IPS-15b (cell line): ENCODE data around the gene DSTN.

Experiments used
- H3K27me3 ChIP-seq: one replicate; pipeline ENCODE4 v1.6.1; 2013; ENCODE audit warnings: low read length; ENCODE audit not compliant: control insufficient read depth, insufficient read depth
- H3K36me3 ChIP-seq: one replicate; pipeline ENCODE4 v1.6.1; 2013; ENCODE audit warnings: low read length; ENCODE audit not compliant: control insufficient read depth, insufficient read depth
- H3K4me1 ChIP-seq: one replicate; pipeline ENCODE4 v1.6.1; 2013; ENCODE audit warnings: mild to moderate bottlenecking, low read length; ENCODE audit not compliant: control insufficient read depth, insufficient read depth
- H3K4me3 ChIP-seq: one replicate; pipeline ENCODE4 v1.5.1; 2013; ENCODE audit warnings: low read depth, low read length
- H3K9ac ChIP-seq: one replicate; pipeline ENCODE4 v1.6.1; 2013; ENCODE audit warnings: low read depth, mild to moderate bottlenecking, low read length
- H3K9me3 ChIP-seq: one replicate; pipeline ENCODE4 v1.6.1; 2013; ENCODE audit warnings: mild to moderate bottlenecking, low read length; ENCODE audit not compliant: control insufficient read depth, insufficient read depth

The DSTN gene

DNA sequence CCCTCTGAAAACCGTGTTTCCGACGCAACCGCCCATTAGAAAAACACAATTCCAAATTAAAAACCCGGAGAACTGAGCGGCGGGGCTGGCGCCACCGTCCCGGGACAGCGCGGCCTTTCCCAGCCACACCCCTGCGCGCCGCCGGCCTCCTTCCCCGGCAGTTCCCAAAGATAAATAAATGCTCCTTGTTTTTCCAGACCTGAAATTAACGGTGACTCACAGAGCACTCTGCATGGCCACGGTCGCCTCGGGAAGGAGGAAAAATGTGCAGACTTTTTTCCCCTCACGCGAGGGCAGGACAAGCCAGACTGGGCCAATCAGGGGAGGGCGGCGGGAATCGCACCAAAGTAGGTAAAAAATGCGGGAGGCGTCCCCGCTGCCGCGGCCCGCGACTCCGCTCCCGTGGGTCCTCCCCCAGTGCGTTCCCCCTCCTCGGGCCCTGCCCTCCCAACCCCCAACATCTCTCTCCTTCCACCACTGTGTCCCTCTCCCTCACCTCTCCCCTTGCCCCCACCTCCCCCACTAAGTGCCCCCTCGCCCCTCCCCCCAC lies 828 bp upstream of the DSTN start:
- H3K4me1 ChIP-seq: peaks cover 24% of the 10 kb centered on the region

DNA sequence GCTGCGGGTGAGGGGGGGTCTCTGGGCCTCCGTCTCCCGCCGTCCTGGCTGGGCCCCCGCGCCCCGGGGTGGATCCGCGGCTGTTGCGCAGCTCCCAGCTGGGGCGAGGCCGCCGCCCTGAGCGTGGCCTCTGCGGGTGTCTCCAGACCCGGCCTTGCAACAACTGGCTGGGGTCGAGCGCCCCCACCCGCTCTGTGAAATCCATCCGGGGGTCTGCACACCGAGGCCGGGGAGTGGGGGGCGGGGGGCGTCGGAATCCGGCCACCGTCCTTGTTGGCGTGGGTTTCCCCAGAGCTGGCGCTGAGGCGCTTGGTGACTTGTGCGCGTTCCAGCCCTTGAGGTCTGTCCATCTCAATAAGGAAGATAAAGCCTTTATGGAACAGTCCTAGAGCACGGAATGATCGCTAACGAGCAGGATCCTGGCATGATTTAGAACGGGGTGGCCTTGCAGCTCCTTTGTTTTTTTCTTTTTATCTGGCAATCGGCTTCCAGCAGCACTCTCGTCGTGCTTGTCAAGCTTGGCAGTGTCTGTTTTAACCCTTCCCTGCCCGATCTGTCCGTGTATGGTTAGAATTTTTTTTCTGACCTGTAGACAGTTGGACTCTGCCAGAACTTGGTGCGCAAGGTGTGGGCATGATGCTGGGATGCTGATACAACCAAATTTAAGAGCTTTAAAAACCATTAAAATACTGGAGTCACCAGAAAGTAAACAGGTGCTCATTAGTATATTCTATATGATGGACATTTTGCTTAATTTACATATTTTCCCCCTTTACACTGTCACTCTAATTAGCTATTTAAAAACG lies 675 bp downstream of the DSTN start:
- H3K9me3 ChIP-seq: no peaks in the 10 kb centered on the region
- peak overlapping the region; percentile 67 for H3K9ac ChIP-seq
- peaks cover 28% of the 10 kb centered on the region for H3K4me1 ChIP-seq
- no peaks in the 10 kb centered on the region for H3K36me3 ChIP-seq
- no peaks in the 10 kb centered on the region for H3K27me3 ChIP-seq
- H3K4me3 ChIP-seq: peak overlapping the region; percentile 84

More for the DNA sequence above, 828 bp upstream of the DSTN start:
- Histone ChIP-seq H3K36me3 (no peaks in the 10 kb centered on the region), H3K9ac (peak overlapping the region; percentile 84), H3K27me3 (no peaks in the 10 kb centered on the region), H3K4me3 (peak overlapping the region; percentile 84), H3K9me3 (no peaks in the 10 kb centered on the region)

DNA sequence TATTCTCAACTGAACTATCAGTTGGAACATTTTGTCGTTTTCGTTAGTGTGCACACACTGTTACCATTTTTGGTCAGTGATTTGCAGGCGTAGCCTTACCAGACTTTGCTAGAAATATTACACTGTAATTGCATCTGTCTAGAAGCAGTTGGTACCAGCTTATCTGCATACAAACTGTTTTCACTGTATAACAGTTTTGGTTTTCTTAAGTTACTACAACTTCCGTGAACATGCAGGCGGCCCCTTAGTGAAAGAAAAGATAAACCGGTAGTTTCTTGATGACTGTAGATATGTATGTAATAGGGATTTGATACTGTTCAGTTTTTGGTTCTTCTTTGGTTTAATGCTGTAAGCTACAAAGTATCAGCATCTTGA lies 1.3 kb downstream of the DSTN start:
- H3K4me3 ChIP-seq: peak overlapping the region; percentile 84
- no peaks in the 10 kb centered on the region for H3K27me3 ChIP-seq
- no peaks in the 10 kb centered on the region for H3K36me3 ChIP-seq
- no peak overlapping the region for H3K9ac ChIP-seq
- peaks cover 28% of the 10 kb centered on the region for H3K4me1 ChIP-seq
- H3K9me3 ChIP-seq: no peaks in the 10 kb centered on the region

DNA sequence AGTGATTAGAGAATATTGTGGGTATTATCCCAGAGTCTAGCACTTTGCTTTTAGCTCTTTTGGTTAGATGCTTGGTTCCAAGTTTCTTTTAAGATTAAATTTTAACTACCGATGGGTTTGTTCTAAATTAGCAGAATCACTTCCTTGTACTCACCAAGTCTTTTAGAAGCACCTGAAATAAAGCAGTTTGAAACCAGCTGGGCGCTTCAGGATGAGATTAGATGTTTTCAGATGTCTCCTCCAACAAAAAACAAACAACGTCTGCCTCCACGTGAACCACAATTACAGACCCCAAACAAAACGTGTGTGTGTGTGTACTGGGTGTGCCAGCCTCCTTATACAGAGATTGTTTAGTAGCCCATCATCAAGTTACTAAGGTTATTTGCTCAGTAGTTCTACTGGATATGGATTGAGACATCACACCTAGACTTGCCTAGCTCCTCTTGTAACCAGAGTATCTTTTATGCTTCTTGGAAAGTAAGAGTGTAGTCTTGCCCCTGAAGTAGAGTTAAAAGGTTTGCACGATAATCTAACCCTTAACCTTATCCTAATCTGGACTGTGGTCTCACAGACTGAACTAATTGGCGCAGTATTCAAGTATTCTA lies 2.3 kb downstream of the DSTN start:
- peaks cover 28% of the 10 kb centered on the region for H3K4me1 ChIP-seq
- H3K27me3 ChIP-seq: no peaks in the 10 kb centered on the region
- peak overlapping the region; percentile 23 for H3K4me3 ChIP-seq
- no peaks in the 10 kb centered on the region for H3K36me3 ChIP-seq
- H3K9ac ChIP-seq: peak overlapping the region; percentile 50
- H3K9me3 ChIP-seq: no peaks in the 10 kb centered on the region

DNA sequence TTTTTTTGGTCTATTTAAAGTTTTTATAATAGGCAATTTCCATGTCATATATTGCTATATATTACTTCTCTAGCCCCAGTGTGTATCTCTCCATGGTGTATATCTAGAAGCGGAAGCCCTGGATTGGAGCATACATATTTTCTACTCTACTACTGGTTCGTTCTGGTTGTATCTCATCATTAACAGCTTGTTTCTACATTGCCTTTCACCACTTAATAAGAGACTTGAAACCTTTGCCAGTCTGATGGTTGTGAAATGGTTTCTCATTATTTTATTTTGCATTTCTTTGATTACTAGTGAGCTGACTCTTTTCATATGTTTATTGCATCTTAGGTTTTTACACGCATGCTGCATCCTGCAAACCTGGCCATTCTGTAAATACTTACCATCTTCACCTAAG lies 3.6 kb downstream of the DSTN start:
- H3K4me1 ChIP-seq: peaks cover 22% of the 10 kb centered on the region
- no peak overlapping the region for H3K9ac ChIP-seq
- no peaks in the 10 kb centered on the region for H3K36me3 ChIP-seq
- H3K27me3 ChIP-seq: no peaks in the 10 kb centered on the region
- no peaks in the 10 kb centered on the region for H3K9me3 ChIP-seq
- H3K4me3 ChIP-seq: no peak overlapping the region

DNA sequence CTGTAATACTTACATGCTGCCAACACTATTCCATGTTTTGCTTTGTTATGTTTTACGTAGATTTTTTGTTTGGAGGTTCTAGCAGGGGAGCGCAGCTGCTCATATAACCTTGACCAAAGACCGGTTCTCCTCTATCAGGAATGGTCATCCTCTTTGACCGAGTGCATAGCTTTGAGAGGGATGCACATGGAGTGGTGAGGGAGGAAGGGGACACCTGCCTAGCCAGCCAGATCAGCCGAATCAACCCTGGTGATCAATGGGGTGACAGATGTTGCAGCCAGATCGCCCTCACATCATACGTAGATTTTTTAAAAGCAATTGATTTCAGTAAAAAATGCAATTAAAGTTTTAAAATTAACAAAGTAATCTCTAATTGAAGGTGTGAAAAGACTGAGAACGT lies 6.3 kb downstream of the DSTN start:
- H3K9ac ChIP-seq: no peak overlapping the region
- H3K27me3 ChIP-seq: no peaks in the 10 kb centered on the region
- H3K4me3 ChIP-seq: no peak overlapping the region
- no peaks in the 10 kb centered on the region for H3K9me3 ChIP-seq
- peaks cover 24% of the 10 kb centered on the region for H3K4me1 ChIP-seq
- no peaks in the 10 kb centered on the region for H3K36me3 ChIP-seq

DNA sequence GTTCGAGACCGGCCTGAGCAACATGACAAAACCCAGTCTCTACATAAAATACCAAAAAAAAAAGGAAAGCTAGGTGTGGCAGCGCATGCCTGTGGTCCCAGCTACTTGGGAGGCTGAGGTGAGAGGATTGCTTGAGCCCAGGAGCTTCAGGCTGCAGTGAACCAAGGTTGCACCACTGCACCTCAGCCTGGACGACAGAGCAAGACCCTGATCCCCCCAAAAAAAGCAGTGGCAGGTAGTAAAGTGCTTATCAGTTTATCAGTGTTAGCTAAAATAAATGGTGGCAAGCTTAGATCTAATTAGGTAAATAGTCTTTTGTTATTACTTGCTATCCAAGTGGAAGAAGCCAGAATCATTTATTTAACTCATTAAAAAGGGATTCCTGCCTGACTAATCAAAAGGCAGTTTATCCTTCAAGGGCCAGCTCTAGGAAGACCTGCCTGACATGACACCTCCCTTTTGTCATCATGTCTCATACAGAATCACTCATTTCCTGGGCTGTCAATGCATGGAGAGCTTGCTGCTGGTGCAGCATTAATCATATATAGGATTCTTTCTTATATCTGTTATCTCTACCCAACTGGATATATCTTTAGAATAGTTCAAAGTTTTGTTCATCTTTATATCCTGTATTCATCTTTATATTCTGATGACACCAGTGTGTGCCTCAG lies 9.6 kb downstream of the DSTN start:
- Histone ChIP-seq H3K9me3 (no peaks in the 10 kb centered on the region), H3K4me3 (no peak overlapping the region), H3K9ac (no peak overlapping the region), H3K27me3 (no peaks in the 10 kb centered on the region), H3K4me1 (peaks cover 7% of the 10 kb centered on the region), H3K36me3 (no peaks in the 10 kb centered on the region)

DNA sequence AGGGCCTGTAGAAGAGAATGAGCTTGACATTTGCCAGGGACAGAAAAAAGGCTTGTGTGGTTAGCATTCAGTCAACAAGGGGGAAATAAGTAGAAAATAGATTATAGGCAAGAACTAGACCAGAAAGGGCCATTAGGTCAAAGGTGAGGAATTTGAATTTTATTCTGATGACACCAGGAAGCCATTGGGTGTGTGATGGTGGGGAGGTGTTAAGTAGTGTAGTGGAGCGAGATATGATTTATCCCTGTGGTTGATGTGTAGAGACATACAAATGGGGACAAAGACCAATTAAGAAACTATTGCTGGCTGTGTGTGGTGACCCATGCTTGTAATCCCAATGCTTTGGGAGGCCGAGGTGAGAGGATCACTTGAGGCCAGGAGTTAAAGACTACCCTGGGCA lies 11.0 kb downstream of the DSTN start:
- no peaks in the 10 kb centered on the region for H3K9me3 ChIP-seq
- no peaks in the 10 kb centered on the region for H3K27me3 ChIP-seq
- peaks cover 3% of the 10 kb centered on the region for H3K4me1 ChIP-seq
- no peak overlapping the region for H3K9ac ChIP-seq
- H3K4me3 ChIP-seq: no peak overlapping the region
- H3K36me3 ChIP-seq: no peaks in the 10 kb centered on the region

DNA sequence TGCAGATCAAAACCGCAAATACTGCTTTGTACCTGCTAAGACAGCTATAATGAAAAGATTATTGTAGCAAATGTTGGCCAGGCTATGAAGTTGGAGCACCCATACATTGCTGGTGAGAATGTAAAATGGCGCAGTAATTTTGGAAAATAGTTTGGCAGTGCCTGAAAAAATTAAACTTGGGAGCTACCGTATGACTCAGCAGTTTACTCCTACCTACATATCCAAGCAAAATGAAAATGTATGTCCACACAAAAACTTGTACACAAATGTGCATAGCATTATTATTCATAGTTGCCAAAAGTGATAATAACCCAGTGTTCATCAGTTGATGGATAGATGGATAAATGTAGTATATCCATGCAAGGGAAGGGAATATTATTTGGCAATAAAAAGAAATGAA lies 13.3 kb downstream of the DSTN start:
- no peaks in the 10 kb centered on the region for H3K27me3 ChIP-seq
- peaks cover 3% of the 10 kb centered on the region for H3K4me1 ChIP-seq
- H3K9ac ChIP-seq: no peak overlapping the region
- H3K36me3 ChIP-seq: no peaks in the 10 kb centered on the region
- H3K4me3 ChIP-seq: no peak overlapping the region
- no peaks in the 10 kb centered on the region for H3K9me3 ChIP-seq

DNA sequence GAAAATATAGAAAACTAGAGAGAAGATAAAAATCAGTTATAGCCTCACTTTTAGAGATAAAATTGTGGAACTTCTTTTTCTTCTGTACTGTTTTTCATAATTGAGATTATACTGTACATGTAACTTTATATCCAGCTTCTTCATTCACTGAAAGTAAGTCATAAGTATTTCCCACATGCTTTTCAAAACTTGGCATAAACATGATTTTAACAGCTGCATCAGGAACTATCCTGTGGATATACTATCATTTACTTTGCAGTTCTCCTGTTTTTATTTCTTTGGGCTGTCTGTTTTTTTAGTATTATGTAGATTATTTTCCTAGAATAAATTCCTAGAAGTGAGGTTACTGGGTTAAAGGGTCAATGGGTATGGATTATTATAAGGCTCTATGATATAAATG lies 14.8 kb downstream of the DSTN start:
- Histone ChIP-seq H3K9ac (no peak overlapping the region), H3K27me3 (no peaks in the 10 kb centered on the region), H3K36me3 (no peaks in the 10 kb centered on the region), H3K9me3 (no peaks in the 10 kb centered on the region), H3K4me1 (peaks cover 3% of the 10 kb centered on the region), H3K4me3 (no peak overlapping the region)

DNA sequence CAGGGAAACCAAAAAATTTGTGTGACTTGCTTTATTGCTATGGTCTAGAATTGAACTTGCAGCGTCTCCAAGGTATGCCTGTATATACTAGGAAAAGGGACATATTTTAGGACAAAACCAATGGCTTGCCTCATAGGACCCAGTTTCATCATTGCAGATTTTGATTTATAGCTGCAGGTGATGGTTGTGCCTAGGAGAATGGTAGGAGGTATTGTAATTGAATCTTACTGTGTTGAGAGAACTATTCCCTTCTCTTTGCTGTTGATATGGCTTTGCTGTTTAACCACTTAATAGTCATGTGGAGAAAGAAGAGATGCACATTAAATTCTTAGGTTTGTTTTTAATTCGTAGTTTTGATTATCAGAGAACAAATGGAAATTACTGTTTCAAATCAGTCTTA lies 16.4 kb downstream of the DSTN start:
- Histone ChIP-seq H3K4me3 (no peak overlapping the region), H3K4me1 (no peaks in the 10 kb centered on the region), H3K9ac (no peak overlapping the region), H3K36me3 (no peaks in the 10 kb centered on the region), H3K9me3 (no peaks in the 10 kb centered on the region), H3K27me3 (no peaks in the 10 kb centered on the region)
